T follicular helper cell (primary cell): ENCODE measurements around the gene OTOP2.
"Not testable (repeated sequence)": the region's sequence is repeated elsewhere in the genome, so short reads cannot be mapped to it uniquely, and the experiment has no call there.

Source experiments
- DNase-seq: peaks from one replicate; pipeline ENCODE4 v3.0.0-alpha.2; 2020; ENCODE audit warnings: low read depth

The OTOP2 gene

DNA sequence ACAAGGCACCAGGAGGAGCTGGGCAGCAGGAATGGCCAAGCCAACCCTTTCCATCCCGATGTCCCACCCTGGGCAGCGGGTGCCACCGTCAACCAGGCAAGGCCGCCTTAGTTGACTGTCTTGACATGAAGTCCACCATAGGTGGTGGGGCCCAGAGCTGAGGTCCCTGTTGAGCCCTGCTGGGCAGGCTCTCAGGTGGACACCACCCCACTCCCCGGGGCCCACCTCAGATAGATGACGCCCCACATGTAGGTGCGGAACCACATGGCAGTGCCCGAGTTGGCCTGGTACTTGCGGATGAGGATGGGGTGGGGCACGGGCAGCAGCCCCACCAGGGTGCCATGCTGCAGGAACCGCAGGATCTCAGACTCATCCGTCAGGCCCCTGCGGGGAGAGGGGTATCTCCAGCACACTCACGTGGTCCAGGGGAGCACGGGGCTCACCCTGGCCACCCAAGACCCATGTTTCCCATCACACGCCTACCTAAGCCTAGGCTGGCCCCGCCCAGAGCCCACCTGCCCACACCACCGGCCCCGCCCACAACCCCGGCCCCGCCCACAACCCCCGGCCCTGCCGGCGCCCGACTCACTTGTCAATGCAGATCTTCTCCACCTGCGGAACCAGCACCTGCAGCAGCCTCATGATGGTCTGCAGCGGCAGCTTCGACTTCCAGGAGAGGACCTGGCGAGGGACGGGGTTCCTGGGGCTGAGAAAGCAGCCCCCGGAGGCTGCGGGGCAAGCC lies 27.8 kb downstream of the OTOP2 start:
- DNase-seq = no peak

DNA sequence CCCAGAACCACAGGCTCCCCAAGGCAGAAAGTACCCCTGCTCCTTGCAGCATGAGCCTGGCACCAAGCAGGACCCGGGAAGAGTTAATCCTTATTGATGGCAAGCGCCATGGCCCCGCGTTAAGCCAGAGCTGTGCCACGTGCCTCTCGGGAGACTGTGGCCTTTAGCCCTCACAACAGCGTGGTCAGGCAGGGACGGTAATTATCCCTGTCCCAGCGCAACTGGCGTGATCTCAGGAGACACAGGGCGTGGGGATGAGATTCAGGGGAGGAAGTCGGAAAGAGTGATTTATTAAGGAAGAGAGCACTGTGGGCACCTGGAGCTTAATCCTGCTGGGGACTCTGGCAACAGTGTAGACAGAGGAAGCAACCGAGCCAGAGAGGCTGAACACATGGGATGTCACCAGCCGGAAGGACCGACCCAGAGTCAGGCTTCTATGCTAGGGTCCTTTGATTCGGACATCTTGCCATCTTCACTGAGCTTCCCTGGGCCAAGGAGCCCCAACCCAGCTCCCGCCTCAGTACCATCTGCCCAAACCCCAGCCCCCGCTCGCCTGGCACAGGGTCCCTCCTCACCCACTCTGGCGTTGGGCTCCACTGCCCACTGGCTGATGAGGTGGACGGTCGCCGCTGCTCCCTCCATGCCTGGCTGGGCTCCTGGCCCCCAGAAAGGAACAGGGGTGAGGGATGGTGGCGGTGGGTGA lies 28.5 kb downstream of the OTOP2 start:
- no peak for DNase-seq

- no peak for DNase-seq
Measured at GRCh38 chr17:74953134-74953687, 29.1 kb downstream of the OTOP2 start.

DNA sequence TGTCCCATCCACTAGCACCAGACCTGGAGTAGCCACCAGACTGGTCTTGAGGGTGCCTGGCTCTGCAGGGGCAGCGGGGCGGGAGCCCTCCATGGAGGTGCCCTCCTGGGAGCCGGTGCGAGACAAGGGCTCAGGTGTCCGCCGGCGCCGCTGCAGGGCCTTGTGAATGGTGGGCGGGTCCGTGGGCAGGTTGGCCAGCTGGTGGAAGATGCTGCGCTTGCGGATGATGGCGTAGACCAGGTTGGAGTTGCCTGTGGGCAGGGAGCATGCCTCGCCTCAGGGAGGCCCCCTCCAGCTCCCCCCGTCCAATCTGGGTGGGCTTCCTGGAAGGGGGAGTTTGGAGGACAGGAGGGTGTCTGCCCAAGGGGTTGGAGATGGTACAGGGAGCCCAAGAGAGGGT lies 30.0 kb downstream of the OTOP2 start:
- DNase-seq = no peak

DNA sequence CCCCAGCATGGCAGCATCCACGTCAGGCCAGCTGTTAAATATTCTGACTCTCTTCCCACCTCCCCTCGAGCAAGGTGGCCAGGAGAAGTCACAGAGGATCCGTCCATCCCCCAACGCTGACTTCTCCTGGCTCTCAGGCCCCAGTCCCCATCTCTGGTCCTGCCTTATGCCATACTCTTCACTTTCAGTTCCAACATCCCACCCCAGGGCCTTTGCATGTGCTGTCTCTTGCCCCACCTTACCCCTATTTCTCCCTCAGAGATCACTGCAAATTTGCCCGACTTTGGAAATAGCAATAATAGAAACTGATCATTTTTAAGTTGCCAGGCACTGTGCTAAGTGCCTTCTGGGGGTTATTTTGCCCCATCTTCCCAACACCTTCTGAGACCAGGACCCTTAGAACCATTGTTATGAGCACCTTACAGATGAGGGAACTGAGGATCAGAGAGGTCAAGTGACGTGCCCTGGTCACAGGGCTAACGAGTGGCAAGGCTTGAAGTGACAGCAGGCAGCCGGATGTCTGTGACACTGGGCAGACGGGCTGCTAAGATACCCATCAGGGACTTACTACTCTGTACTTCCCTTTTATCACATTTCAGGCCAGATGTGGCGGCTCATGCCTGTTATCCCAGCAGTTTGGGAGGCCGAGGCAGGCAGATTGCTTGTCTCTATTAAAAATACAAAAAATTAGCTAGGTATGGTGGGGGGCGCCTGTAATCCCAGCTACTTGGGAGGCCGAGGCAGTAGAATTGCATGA lies 30.8 kb downstream of the OTOP2 start:
- no peak for DNase-seq

DNA sequence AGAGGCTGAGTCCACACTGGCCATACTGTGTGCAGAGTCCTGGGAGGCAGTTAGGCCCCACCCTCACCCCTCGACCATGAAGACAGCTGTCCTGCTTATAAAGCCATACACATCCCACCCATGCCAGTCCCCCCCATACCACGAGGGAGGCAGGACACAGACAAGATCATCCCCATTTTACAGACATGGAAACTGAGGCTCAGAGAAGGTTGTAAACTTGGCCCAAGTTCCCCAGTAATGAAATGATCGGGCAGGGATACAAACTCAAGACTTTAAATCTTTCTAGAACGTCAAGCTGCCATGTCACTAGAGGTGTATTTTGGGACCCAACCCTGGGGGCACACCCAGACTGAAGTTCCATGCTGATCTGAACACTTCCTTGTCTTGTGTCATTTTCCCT lies 32.0 kb downstream of the OTOP2 start:
- DNase-seq = no peak

- peak; percentile 63 for DNase-seq
Measured at GRCh38 chr17:74957935-74958740, 34.1 kb downstream of the OTOP2 start.

DNA sequence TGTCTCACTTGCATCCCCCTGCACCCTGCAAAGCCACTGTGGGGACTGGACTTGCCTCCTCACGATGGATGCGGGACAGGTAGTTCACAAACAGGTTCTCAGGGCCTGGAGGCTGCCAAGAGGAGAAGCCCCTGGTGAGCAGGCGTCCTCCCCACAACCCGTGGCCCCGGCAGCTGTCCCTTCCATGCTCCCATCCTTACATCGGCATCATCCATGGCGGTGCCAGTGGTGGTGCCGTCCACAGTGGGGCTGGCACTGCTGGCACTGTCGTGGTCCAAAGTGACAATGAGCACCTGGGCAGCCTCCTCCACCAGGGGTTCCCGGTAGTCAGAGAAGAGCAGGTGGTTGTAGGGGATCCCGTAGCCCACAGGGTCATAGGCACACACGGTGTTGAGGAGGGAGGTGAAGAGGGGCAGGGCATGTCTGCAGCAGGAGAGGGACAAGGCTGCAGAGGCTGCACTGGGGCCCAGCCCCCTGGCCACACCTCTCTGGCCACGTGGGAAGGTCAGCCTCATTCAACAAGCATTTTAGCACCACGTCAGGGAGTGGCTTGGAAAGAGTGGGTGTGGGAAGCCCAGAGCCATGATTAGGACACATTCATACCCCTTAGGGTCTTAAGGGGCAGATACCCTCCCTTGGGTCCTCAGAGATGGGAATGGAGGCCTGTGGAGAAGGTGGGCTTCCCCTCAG lies 35.9 kb downstream of the OTOP2 start:
- no peak for DNase-seq

DNA sequence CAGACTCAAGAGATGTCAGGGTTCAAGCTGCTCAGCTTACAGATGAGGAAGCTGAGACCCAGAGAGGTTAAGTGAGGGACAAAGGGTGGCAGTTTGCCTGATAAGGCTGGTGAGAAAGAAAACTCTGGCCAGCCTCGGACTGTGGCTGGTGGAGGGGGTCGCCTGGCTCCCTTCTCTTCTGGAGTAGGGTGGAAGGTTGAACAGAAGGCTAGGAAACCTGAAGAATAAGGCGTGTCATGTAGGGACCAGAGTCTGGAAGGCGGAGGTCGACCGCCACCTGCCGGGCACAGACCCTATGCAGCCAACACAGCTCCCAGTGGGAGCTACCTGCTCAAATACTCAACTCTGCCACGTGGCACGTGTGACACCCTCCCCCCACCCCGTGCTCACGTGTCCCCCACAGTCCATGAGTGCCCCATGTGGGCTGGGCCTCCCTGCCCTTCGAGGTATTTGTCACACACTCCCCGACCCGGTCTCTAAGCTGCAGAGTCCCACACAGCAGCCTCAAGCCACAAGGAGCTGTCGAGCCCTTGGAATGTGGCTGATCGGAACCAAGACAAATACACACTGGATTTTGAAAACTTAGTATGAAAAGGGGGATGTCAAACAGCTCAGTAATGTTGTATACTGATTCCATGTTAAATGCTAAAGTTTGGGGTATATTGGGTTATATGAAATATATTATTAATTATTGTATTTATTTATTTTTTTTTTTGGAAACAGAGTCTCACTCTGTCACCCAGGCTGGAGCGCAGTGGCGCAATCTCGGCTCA lies 36.7 kb downstream of the OTOP2 start:
- DNase-seq = no peak

DNA sequence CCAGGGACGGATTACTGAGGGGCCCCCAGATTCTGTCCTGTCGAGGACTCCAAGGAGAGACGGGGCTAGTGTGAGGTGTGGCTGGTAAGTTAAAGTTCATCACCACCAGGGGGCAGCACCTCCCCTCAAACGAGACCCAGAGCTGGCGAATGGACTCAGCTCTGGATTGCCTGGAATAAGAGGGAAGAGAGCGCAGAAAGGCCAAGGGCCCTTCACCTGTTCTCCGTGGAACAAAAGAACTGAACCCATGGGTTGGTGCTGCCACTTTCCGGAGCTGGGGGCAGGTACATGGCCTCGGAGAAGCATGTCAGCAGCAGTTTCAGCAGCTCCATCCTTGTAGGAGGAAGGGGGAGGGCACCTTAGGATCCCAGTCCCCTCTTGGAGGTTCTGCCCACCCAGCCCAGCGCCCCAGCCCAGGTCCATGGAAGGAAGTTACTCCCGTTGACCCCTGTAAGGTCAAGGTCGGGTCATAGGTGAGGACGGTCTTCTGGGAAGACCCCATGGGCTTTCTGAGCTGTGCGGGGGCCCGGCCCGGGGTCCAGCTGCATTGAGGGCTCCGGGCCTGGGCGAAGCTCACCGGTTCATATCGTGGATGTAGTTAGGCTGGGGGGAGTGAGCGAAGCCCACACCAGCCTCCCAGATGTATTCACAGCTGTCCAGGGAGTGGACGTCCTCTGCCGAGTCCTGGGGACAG lies 37.7 kb downstream of the OTOP2 start:
- DNase-seq = peak; percentile 74

DNA sequence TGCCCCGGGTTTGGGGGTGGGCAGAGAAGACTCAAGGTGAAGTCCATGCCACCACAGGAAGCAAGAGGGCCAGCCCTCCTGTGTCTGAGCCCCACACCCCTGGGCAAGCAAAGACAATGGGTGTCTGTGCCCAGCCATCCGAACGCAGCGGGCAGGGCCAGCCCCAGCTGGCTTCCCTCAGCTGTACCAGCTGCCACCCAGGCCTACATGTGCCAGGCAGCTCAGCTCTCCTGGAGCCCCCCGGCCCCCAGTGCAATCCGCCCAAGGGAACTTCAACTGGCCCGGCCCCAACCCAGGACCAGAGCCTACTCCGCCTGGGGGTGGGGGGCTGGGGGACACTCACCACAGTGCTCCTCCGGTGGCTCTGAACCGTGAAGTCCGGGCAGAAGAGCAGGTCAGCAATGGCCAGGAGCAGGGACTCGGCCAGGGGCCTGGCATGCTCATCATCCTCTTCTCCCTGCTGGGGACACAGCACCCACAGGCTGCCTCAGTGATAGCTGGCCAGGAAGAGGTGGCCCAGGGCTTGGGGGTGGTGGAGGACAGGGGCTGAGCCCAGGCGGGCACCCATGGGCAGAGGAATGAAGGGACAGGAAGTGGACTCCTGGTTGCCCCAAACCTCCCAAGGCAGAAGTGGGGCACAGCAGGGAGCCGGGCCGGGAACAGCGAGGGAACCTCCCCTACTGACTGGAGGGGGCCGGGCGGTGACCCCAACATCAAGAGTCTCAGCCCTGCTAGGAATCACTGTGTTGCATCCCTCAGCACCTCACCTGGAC lies 38.7 kb downstream of the OTOP2 start:
- DNase-seq = no peak

- no peak for DNase-seq
Measured at GRCh38 chr17:74963656-74964055, 39.6 kb downstream of the OTOP2 start.

DNA sequence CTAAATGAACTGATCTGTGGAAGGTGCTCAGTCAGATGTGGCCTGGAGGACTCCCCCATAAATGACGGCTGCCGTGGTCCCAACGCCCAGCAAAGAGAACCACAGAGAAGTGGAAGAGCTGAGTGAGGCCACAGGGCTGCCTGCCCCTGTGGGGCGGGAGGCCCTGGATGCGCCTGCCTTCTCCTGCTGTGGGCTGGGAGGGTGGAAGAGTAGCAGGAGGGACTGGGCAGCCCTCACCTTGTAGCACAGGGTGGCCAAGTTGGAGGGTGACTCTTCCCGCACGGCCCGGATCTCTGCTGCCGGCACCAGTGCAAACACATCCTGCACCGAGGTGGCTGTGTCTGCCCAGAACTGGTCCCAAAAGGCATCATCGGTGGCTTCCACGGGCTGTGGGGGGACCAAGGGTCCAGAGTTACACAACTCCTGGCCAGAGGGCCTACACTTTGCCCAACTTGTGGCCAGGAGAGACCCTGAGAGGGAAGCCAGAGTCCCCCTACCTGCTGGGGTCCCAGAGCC lies 40.2 kb downstream of the OTOP2 start:
- no peak for DNase-seq

GRCh38 chr17:74964988-74965622 lies 41.0 kb downstream of the OTOP2 start:
- DNase-seq = no peak

DNA sequence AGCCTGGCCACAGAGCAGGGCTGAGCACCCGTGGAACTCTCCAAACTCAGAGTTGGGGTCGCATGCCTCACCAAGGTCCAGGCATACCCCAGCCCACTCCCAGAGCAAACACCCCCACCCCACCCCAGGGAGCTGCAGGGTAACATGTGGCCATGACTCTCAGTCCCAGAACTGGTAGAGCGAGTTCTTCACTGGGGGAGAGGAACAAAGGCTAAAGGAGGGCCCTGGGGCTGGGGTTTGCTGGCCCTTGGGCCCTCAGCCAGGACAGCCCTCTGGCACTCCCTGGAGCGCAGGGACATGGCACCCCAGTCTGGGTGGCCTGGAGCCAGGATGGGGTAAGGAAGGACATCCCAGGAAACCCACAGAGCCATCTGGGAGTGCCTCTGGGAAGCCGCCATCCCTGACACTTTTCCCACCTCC lies 44.3 kb downstream of the OTOP2 start:
- no peak for DNase-seq

GRCh38 chr17:74969501-74969900 lies 45.4 kb downstream of the OTOP2 start:
- DNase-seq = not testable (repeated sequence)

- no peak for DNase-seq
Measured at GRCh38 chr17:74970395-74970794, 46.3 kb downstream of the OTOP2 start.
